HFFc6 (cell line): ENCODE measurements around the gene ACAN. TPM values are rescaled to one million over a fixed set of nuclear protein-coding genes. Genes with fewer than 3 reads are reported as not detected.

Source experiments
- DNase-seq: peaks from one replicate; pipeline ENCODE4 v3.0.0-alpha.2; 2018
- H3K27ac Mint-ChIP-seq: 2 replicates; pipeline ENCODE4 v1.8.0; 2020; ENCODE audit warnings: mild to moderate bottlenecking, mixed read lengths
- H3K27me3 Mint-ChIP-seq: 2 replicates; pipeline ENCODE4 v1.8.0; 2021; ENCODE audit warnings: mild to moderate bottlenecking, moderate library complexity, mixed read lengths; ENCODE audit not compliant: insufficient read depth
- H3K36me3 Mint-ChIP-seq: 2 replicates; pipeline ENCODE4 v1.8.0; 2021; ENCODE audit warnings: low read depth, mixed read lengths
- H3K4me1 Mint-ChIP-seq: 2 replicates; pipeline ENCODE4 v1.8.0; 2020; ENCODE audit warnings: low read depth, mixed read lengths
- H3K4me3 Mint-ChIP-seq: 2 replicates; pipeline ENCODE4 v1.8.0; 2020; ENCODE audit warnings: mild to moderate bottlenecking, moderate library complexity, mixed read lengths
- H3K9me3 Mint-ChIP-seq: 2 replicates; pipeline ENCODE4 v1.8.0; 2020; ENCODE audit warnings: mild to moderate bottlenecking, mixed read lengths
- total RNA-seq, 6 experiments: library from RNA; stranded (reverse); fragmentation: NEBNext Ultra II Directional; extraction: Animal tissue kit (Norgen Biotek cat#: 25700); gene quantifications; 2 replicates in 1 of 6; 3 replicates in 5 of 6; pipeline ENCODE4 v1.2.3, GENCODE V29; 2021
- TF ChIP-seq, protein P1 (sequence below): fragments of 200-600 bp; sonication (generic); IDR thresholded peaks from 2 replicates; pipeline ENCODE4 v1.5.0; 2021; ENCODE audit warnings: antibody characterized with exemption, mild to moderate bottlenecking

ACAN gene
- total RNA-seq, 6 experiments from 2014 or later = 0.02 to 0.14 (median 0.10) TPM; not detected in 3

DNA sequence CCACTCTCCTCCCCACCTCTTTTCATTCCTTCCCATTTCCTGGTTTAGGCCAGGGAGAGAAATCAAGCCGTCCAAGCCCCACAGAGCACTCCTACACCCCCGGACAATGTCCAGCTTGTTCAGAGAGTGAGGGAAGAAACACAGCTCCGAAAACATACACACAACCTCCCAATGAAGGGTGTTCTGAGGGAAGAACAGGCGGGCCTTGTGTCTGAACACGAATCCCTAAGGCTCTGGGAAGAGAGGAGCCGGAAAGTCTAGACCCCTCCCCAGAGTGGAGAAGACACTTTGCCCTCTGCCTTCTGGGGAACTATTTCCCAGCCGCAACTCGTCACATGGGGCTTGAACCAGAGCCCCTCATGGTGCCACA lies 30.5 kb downstream of the ACAN start:
- Mint-ChIP-seq H3K4me1 (peaks cover 27% of the 10 kb centered on the region), H3K4me3 (no peak overlapping the region), H3K27me3 (peaks cover 12% of the 10 kb centered on the region), H3K9me3 (no peaks in the 10 kb centered on the region), H3K27ac (no peak overlapping the region), H3K36me3 (no peaks in the 10 kb centered on the region)
- TF ChIP-seq, protein P1, sequence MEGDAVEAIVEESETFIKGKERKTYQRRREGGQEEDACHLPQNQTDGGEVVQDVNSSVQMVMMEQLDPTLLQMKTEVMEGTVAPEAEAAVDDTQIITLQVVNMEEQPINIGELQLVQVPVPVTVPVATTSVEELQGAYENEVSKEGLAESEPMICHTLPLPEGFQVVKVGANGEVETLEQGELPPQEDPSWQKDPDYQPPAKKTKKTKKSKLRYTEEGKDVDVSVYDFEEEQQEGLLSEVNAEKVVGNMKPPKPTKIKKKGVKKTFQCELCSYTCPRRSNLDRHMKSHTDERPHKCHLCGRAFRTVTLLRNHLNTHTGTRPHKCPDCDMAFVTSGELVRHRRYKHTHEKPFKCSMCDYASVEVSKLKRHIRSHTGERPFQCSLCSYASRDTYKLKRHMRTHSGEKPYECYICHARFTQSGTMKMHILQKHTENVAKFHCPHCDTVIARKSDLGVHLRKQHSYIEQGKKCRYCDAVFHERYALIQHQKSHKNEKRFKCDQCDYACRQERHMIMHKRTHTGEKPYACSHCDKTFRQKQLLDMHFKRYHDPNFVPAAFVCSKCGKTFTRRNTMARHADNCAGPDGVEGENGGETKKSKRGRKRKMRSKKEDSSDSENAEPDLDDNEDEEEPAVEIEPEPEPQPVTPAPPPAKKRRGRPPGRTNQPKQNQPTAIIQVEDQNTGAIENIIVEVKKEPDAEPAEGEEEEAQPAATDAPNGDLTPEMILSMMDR = no peak
- DNase-seq = no peak

DNA sequence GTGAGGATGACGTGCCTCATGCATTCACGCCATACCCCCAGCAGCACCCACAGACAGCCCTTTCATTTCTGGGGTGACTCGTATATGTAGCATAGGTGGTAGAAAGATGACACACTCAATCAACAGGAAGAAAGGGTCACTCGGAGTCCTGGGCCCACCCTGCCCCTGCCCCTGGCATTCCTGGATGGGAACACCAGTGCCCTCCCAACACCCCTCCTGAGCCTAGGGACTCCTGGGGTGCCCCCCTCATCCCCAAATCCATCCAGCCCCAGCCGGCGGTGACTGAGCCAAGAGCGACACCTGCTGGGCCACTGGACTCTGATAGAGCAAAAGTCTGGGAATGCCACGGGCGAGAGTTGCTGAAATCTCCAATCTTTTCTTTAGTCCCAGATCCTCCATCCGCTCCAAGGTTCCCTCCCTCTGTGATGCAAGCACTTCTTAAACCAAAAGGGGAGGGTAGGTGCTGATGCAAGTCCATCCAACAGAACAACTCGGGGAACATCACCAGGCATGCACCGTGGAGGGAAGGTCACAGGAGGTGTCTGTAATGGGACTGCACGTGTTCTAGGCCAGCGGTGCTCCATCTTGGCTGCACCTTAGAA lies 31.1 kb downstream of the ACAN start:
- Mint-ChIP-seq H3K4me1 (peaks cover 27% of the 10 kb centered on the region), H3K36me3 (no peaks in the 10 kb centered on the region), H3K27ac (no peak overlapping the region), H3K9me3 (no peaks in the 10 kb centered on the region), H3K27me3 (peaks cover 15% of the 10 kb centered on the region), H3K4me3 (no peak overlapping the region)
- TF ChIP-seq, protein P1 = peak; percentile 86
- DNase-seq = peak; percentile 20

DNA sequence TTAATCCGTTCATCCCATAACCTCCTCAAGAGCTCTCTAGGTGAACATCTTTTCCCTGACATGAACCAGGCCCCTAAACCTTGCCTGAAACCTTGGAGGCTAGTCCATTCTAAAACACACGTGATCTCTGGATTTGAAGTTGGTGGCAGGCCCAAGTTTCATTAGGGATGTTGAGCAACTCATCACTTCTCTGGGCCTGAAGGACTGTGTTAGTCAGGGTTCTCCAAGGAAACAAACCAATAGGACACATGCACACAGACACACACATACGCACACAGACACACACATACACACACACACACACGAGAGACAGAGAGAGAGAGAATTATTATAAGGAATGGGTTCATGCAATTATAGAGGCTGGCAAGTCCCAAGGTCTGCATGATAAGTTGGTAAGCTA lies 31.9 kb downstream of the ACAN start:
- Mint-ChIP-seq H3K9me3 (no peaks in the 10 kb centered on the region), H3K4me1 (peaks cover 27% of the 10 kb centered on the region), H3K36me3 (no peaks in the 10 kb centered on the region), H3K4me3 (no peak overlapping the region), H3K27me3 (peaks cover 17% of the 10 kb centered on the region), H3K27ac (no peak overlapping the region)
- TF ChIP-seq, protein P1 = no peak
- peak; percentile 16 for DNase-seq

DNA sequence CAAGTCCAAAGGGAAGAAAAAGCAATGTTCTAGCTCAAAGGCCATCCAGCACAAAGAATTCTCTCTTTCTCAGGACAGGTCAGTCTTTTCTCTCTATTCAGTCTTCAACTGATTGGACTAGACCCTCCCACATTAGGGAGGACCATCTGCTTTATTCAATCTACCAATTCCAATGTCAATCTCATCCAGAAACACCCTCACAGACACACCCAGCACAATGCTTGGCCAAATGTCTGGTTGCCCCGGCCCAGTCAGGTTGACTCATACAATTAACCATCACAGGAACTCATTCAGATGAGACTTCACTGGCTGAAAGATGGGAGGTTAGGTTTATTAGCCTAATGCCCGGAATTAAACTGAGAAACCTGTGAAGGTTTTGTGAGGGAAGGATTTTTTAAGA lies 32.4 kb downstream of the ACAN start:
- Mint-ChIP-seq H3K27ac (no peak overlapping the region), H3K9me3 (no peaks in the 10 kb centered on the region), H3K4me1 (peaks cover 27% of the 10 kb centered on the region), H3K36me3 (no peaks in the 10 kb centered on the region), H3K27me3 (peaks cover 22% of the 10 kb centered on the region), H3K4me3 (no peak overlapping the region)
- TF ChIP-seq, protein P1 = no peak
- peak; percentile 40 for DNase-seq

DNA sequence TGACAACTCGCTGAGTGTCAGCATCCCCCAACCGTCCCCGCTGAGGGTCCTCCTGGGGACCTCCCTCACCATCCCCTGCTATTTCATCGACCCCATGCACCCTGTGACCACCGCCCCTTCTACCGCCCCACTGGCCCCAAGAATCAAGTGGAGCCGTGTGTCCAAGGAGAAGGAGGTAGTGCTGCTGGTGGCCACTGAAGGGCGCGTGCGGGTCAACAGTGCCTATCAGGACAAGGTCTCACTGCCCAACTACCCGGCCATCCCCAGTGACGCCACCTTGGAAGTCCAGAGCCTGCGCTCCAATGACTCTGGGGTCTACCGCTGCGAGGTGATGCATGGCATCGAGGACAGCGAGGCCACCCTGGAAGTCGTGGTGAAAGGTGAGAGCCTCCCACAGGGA lies 35.4 kb downstream of the ACAN start:
- Mint-ChIP-seq H3K27me3 (peaks cover 32% of the 10 kb centered on the region), H3K4me1 (peaks cover 27% of the 10 kb centered on the region), H3K36me3 (no peaks in the 10 kb centered on the region), H3K9me3 (no peaks in the 10 kb centered on the region), H3K27ac (no peak overlapping the region), H3K4me3 (no peak overlapping the region)
- TF ChIP-seq, protein P1 = no peak
- no peak for DNase-seq

DNA sequence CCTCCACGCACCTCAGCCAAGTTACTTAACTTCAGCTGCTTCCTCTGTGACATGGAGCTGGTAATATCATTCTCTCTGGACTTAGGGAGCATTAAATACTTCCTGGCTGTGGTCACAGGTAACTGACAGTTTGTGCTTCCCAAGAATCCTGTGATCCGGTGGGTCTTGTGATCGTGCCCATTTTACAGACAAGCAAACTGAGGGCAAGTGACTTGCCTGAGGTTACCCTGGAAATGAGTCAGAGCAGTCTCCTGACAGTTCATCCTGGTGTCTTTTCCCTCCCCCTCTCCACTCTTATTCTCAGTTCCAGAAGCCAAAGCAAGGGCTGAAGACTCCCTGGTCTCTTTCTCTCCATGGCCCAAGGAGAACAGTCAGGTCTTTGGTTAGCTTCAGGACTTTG lies 35.9 kb downstream of the ACAN start:
- no peaks in the 10 kb centered on the region for H3K9me3 Mint-ChIP-seq
- H3K27me3 Mint-ChIP-seq = peaks cover 36% of the 10 kb centered on the region
- H3K36me3 Mint-ChIP-seq = no peaks in the 10 kb centered on the region
- H3K27ac Mint-ChIP-seq = no peak overlapping the region
- TF ChIP-seq, protein P1 = no peak
- no peak overlapping the region for H3K4me3 Mint-ChIP-seq
- H3K4me1 Mint-ChIP-seq = peaks cover 23% of the 10 kb centered on the region
- DNase-seq = no peak
